OCI-LY1 (cell line): Measurements from ENCODE around the gene PCLO.

ENCODE experiments used
- H2AFZ ChIP-seq: fragments of 200-600 bp; sonication (generic), shearing (Covaris generic); 2 replicates; pipeline ENCODE4 v1.6.0; 2014; ENCODE audit warnings: antibody characterized with exemption, mild to moderate bottlenecking, low read length
- H3F3A ChIP-seq: fragments of 200-600 bp; sonication (generic), shearing (Covaris generic); 2 replicates; pipeline ENCODE4 v1.6.0; 2014; ENCODE audit warnings: mild to moderate bottlenecking, antibody characterized with exemption, low read length, moderate library complexity; ENCODE audit not compliant: insufficient read depth
- H3K27ac ChIP-seq: fragments of 200-600 bp; sonication (generic); 2 replicates; pipeline ENCODE4 v1.5.1; 2014; ENCODE audit warnings: low read length, mixed run types, mild to moderate bottlenecking, low read depth; ENCODE audit not compliant: poor library complexity, severe bottlenecking
- H3K27me3 ChIP-seq: fragments of 200-600 bp; sonication (generic); 2 replicates; pipeline ENCODE4 v1.6.0; 2014; ENCODE audit warnings: antibody characterized with exemption, mild to moderate bottlenecking, low read length, moderate library complexity; ENCODE audit not compliant: insufficient read depth
- H3K36me3 ChIP-seq: fragments of 200-600 bp; sonication (generic); 2 replicates; pipeline ENCODE4 v1.6.1; 2014; ENCODE audit warnings: mild to moderate bottlenecking, antibody characterized with exemption, low read length, moderate library complexity, mixed read lengths; ENCODE audit not compliant: insufficient read depth
- H3K4me1 ChIP-seq: fragments of 200-600 bp; sonication (generic); 2 replicates; pipeline ENCODE4 v1.5.1; 2014; ENCODE audit warnings: mild to moderate bottlenecking, low read length, moderate library complexity; ENCODE audit not compliant: insufficient read depth, severe bottlenecking
- H3K4me2 ChIP-seq: fragments of 200-600 bp; sonication (generic), shearing (Covaris generic); 2 replicates; pipeline ENCODE4 v1.6.1; 2014; ENCODE audit warnings: low read length
- H3K4me3 ChIP-seq: fragments of 200-600 bp; sonication (generic); 2 replicates; pipeline ENCODE4 v1.5.1; 2014; ENCODE audit warnings: low read length, low read depth, mild to moderate bottlenecking, mixed read lengths; ENCODE audit not compliant: poor library complexity, severe bottlenecking
- H3K79me2 ChIP-seq: fragments of 200-600 bp; shearing (Covaris generic); 2 replicates; pipeline ENCODE4 v1.6.1; 2016; ENCODE audit warnings: mixed run types, low read length, mixed read lengths; ENCODE audit not compliant: insufficient read depth
- H3K9ac ChIP-seq: fragments of 200-600 bp; sonication (generic), shearing (Covaris generic); 2 replicates; pipeline ENCODE4 v1.6.1; 2014; ENCODE audit warnings: mild to moderate bottlenecking, low read length, mixed read lengths
- H3K9me2 ChIP-seq: fragments of 200-600 bp; sonication (generic), shearing (Covaris generic); 2 replicates; pipeline ENCODE4 v1.6.1; 2014; ENCODE audit warnings: low read depth, mild to moderate bottlenecking, low read length, mixed read lengths
- H3K9me3 ChIP-seq: fragments of 200-600 bp; shearing (Covaris generic); 2 replicates; pipeline ENCODE4 v1.6.1; 2014; ENCODE audit warnings: low read length, mixed read lengths
- H4K20me1 ChIP-seq: fragments of 200-600 bp; sonication (generic), shearing (Covaris generic); 2 replicates; pipeline ENCODE4 v1.6.0; 2016; ENCODE audit warnings: mild to moderate bottlenecking, low read length; ENCODE audit not compliant: insufficient read depth
- EZH2 ChIP-seq: fragments of 200-600 bp; sonication (generic), shearing (Covaris generic); IDR thresholded peaks from 2 replicates; pipeline ENCODE4 v1.8.0; 2017; ENCODE audit warnings: borderline replicate concordance, mixed run types, mild to moderate bottlenecking, antibody characterized with exemption, low read length, moderate library complexity, mixed read lengths
- TF ChIP-seq, protein P1 (sequence below): fragments of 200-600 bp; sonication (generic), shearing (Covaris generic); IDR thresholded peaks from 2 replicates; pipeline ENCODE4 v1.5.1; 2017; ENCODE audit warnings: mild to moderate bottlenecking, antibody characterized with exemption, low read length, moderate library complexity, mixed read lengths

Gene PCLO

DNA sequence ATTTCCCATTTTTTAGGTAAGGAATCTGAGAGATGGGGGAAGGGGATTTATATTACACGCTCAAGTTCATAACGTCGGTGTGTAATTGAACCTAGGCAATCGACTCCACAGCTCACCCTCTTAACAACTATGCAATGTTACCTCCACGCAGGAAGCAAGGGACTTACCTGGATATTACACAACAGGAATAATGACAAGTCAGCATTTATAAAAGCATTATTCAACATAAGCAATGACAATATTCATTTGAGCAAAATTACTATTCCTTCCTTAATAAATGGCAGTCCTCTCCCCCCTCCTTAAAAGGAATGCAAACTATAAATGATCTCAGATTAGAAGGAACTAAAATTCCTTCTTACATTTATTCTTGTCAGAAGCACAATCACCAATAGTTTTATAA, 104.0 kb downstream of the PCLO start:
- H3K79me2 ChIP-seq = no peaks in the 10 kb centered on the region
- H2AFZ ChIP-seq = no peak overlapping the region
- H4K20me1 ChIP-seq = no peaks in the 10 kb centered on the region
- H3K4me1 ChIP-seq = no peaks in the 10 kb centered on the region
- no peak overlapping the region for H3K27ac ChIP-seq
- no peaks in the 10 kb centered on the region for H3F3A ChIP-seq
- H3K9ac ChIP-seq = no peak overlapping the region
- TF ChIP-seq, protein P1, sequence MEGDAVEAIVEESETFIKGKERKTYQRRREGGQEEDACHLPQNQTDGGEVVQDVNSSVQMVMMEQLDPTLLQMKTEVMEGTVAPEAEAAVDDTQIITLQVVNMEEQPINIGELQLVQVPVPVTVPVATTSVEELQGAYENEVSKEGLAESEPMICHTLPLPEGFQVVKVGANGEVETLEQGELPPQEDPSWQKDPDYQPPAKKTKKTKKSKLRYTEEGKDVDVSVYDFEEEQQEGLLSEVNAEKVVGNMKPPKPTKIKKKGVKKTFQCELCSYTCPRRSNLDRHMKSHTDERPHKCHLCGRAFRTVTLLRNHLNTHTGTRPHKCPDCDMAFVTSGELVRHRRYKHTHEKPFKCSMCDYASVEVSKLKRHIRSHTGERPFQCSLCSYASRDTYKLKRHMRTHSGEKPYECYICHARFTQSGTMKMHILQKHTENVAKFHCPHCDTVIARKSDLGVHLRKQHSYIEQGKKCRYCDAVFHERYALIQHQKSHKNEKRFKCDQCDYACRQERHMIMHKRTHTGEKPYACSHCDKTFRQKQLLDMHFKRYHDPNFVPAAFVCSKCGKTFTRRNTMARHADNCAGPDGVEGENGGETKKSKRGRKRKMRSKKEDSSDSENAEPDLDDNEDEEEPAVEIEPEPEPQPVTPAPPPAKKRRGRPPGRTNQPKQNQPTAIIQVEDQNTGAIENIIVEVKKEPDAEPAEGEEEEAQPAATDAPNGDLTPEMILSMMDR = no peak
- TF ChIP-seq EZH2 = no peak
- H3K4me3 ChIP-seq = no peak overlapping the region
- H3K36me3 ChIP-seq = no peaks in the 10 kb centered on the region
- no peaks in the 10 kb centered on the region for H3K9me3 ChIP-seq
- no peaks in the 10 kb centered on the region for H3K9me2 ChIP-seq
- H3K27me3 ChIP-seq = no peaks in the 10 kb centered on the region
- H3K4me2 ChIP-seq = no peak overlapping the region

DNA sequence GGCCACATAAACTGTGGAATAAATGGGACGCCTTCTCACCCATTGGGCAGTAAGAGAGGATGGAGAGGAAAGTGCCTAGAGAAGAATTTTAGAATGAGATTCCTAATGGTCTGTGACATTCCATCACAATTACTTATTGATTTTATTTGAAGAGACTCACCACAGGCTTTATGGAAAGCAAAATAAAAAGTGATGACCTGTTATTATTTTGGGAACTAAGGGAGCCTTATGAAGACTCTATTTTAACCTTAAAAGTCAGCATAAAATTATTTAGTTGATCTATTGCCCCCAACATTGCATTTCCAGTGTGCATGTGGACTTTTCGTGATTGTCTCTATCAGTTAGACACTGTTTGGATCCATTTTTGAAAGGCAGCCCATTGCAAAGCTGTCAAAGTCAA, 107.5 kb downstream of the PCLO start:
- Histone ChIP-seq H3K4me1 (no peaks in the 10 kb centered on the region), H3K9ac (no peak overlapping the region), H3K36me3 (no peaks in the 10 kb centered on the region), H4K20me1 (no peaks in the 10 kb centered on the region), H2AFZ (no peak overlapping the region), H3K9me3 (no peaks in the 10 kb centered on the region), H3K4me3 (no peak overlapping the region), H3K4me2 (no peak overlapping the region), H3F3A (no peaks in the 10 kb centered on the region), H3K9me2 (no peaks in the 10 kb centered on the region), H3K27me3 (no peaks in the 10 kb centered on the region), H3K79me2 (no peaks in the 10 kb centered on the region), H3K27ac (no peak overlapping the region)
- TF ChIP-seq, protein P1 = no peak

DNA sequence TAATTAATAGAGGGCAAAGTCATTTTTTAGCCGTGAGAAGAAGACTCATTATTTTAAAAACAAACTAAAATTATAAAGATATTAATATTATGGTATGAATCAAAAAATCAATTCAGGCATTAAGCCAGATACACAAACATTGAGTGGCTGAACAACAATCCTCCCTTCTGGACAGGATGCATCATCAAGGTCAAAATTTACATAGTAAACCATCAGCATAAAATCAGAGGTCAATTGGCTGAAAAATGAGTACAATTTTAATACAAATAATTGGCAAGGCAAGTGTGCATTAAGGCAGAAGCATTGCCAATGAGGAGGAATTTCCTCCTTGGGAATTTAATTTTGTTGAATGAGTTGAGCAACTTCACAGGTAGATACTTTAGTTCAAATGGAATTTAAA, 108.2 kb downstream of the PCLO start:
- H2AFZ ChIP-seq = no peak overlapping the region
- no peaks in the 10 kb centered on the region for H3K4me1 ChIP-seq
- H3K36me3 ChIP-seq = no peaks in the 10 kb centered on the region
- no peaks in the 10 kb centered on the region for H3K9me2 ChIP-seq
- H3K79me2 ChIP-seq = no peaks in the 10 kb centered on the region
- H3F3A ChIP-seq = no peaks in the 10 kb centered on the region
- H3K4me2 ChIP-seq = no peak overlapping the region
- H3K4me3 ChIP-seq = no peak overlapping the region
- TF ChIP-seq, protein P1 = no peak
- TF ChIP-seq EZH2 = no peak
- H3K9me3 ChIP-seq = no peaks in the 10 kb centered on the region
- H3K9ac ChIP-seq = no peak overlapping the region
- no peak overlapping the region for H3K27ac ChIP-seq
- H3K27me3 ChIP-seq = no peaks in the 10 kb centered on the region
- H4K20me1 ChIP-seq = no peaks in the 10 kb centered on the region
